Stimulated activated CD8-positive, alpha-beta memory T cell treated with anti-CD3 and anti-CD28 coated beads, Interleukin-15, amount 100 ng/mL, for 48 hours (primary cell): ENCODE results near the gene KCNK10.
A peak's percentile ranks its signal among the peaks of the same experiment; 100 is the strongest.

Experiments
- DNase-seq, 2 donors: peaks; one replicate each; pipeline ENCODE4 v3.0.0-alpha.2; 2020; ENCODE audit warnings: low read depth in 2 of 2

The KCNK10 gene

DNA sequence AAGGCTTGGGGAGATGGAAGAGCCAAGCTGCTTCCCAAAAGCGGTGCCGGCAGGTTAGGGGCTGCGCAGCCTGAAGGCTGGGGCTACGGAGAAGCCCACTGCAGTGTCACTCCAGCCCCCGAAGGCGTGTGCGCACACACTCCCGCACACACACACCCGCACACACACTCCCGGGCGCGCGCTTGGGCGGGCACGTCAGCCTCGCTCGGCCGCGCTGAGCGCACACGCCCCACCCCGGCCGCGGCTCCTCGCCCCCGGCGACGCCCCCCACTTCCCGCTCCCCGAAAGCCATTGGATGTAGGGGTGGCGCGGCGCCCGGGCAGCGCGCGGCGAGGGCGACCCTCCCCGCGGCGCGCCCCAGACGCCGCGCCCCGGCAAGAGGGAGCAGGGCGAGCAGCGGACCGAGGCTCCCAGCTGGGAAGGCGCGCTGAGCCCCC is at the start of gene KCNK10:
Gene KCNK10 (minus strand): TSS at position 184 of the 437 bp plus-strand sequence. CDS start 471 bp downstream, outside the sequence.
- no peak for DNase-seq

DNA sequence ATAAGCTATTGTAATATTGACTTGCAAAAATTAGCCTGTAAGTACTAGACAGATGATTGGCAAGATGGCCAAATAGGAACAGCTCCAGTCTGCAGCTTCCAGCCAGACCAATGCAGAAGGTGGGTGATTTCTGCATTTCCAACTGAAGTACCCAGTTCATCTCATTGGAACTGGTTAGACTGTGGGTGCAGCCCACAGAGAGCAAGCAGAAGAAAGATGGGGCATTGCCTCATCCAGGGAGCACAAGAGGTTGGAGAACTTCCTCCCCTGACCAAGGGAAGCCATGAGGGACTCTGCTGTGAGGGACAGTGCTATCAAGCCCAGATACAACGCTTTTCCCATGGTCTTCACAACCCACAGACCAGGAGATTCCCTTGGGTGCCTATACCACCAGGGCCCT is 46.4 kb upstream of the KCNK10 start:
- no peak for DNase-seq

DNA sequence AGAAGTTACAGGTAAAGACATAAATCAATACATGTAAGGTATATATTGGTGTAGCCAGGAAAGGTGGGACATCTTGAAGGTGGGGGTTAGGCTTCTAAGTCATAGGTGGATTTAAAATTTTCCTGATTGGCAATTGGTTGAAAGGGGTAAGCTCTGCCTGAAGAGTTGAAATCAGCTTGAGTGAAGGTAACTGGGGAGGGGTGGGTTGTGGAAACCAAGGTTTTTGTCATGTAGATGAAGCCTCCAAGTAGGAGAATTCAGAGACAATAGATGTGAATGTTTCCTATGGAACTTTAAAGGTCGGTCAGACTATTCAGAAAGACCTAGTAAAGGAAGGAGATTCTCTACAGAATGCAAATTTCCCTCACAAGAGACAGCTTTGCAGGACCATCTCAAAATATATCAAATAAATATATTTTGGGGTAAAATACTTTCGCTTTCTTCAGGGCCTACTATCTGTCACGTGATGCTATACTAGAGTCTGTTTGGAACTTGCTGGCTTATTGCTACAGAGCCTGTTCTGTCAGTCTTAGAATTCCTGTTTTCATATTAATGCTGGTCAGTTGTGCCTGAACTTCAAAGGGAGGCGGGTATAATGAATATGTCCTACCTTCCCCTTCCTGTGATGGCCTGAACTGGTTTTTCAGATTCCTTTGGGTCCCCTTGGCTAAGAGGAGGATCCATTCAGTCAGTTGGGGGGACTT is 41.8 kb upstream of the KCNK10 start:
- no peak for DNase-seq

GRCh38 chr14:88363644-88364043 is 40.6 kb upstream of the KCNK10 start:
- DNase-seq = no peak

DNA sequence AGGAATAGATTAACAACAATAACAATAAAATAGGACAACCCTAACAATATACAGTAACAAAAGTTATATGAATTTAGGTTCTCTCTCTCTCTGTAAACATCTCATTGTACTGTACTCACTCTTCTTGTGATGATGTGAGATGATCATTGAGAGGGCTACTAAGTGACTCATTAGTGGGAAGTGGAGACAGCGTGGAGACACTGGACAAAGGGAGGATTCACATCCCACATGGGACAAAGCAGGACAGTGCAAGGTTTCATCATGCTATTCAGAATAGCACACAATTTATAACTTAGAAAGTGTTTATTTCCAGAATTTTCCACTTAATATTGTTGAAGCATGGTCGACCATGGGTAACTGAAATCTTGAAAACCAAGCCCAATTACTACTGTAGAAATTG is 36.4 kb upstream of the KCNK10 start:
- no peak for DNase-seq

- no peak for DNase-seq
Measured at GRCh38 chr14:88354358-88354757, 31.3 kb upstream of the KCNK10 start.

DNA sequence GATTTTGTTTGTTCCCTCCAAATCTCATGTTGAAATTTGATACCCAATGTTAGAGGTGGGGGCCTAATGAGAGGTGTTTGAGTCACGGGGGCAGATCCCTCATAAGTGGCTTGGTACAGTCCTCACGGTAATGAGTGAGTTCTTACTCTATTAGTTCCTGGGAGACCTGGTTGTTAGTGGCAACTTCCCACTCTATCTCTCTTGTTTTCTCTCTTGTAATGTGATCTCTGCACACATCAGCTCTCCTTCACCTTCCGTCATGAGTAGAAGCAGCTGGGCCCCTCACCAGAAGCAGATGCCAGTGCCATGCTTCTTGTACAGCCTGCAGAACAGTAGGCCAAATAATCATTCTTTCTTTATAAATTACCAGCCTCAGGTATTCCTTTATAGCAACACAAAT is 29.6 kb upstream of the KCNK10 start:
- DNase-seq = no peak

DNA sequence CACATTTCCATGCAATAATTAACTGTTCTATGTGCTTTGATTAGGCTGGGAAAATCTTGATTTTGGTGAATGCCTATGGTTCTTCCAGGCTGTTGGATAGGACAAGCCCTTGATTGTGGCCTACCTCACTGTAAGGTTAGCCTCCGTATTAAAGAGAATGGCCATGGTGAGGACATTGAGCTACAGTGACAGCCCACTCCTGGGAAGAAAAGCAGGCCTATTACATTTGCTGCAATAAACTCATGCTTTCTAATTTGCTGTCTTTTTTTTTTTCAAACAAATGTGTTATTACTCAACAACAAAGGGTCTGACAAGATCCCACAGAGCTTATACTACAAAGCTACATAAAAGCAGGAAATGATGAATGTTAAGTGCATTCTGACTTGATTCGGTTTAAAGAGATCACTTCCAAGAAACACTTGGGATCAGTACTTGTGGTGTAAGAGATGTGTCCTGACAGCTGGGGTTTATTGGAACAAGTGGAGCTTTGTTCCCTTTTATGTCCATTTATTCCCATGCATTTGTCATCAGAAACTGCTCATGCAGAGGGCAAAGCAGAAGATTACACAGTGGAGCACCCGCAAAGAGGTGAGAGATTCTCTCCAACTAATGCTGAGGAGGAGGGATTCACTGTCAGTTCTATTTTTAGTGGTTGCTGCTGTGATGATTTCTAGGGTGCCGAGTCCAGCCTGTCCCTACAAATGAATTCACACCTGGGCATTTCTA is 29.1 kb upstream of the KCNK10 start:
- no peak for DNase-seq

GRCh38 chr14:88348546-88348945 is 25.5 kb upstream of the KCNK10 start:
- DNase-seq = no peak

- no peak for DNase-seq
Measured at GRCh38 chr14:88346048-88346639, 23.1 kb upstream of the KCNK10 start.

GRCh38 chr14:88342980-88343379 is 19.9 kb upstream of the KCNK10 start:
- DNase-seq = no peak

GRCh38 chr14:88340357-88340756 is 17.3 kb upstream of the KCNK10 start:
- no peak for DNase-seq

- no peak for DNase-seq
Measured at GRCh38 chr14:88333036-88333435, 10.0 kb upstream of the KCNK10 start.

GRCh38 chr14:88327497-88327896 is 4.4 kb upstream of the KCNK10 start:
- DNase-seq = no peak

- no peak for DNase-seq
Measured at GRCh38 chr14:88326352-88327103, 3.5 kb upstream of the KCNK10 start.

GRCh38 chr14:88325883-88326282 is 2.8 kb upstream of the KCNK10 start:
- DNase-seq = no peak

GRCh38 chr14:88324930-88325329 is 1.9 kb upstream of the KCNK10 start:
- DNase-seq = no peak

GRCh38 chr14:88324491-88324890 is 1.4 kb upstream of the KCNK10 start:
- DNase-seq = no peak

GRCh38 chr14:88323523-88324199 is 592 bp upstream of the KCNK10 start:
- DNase-seq = peak in 1 of 2 donors; percentile 4

DNA sequence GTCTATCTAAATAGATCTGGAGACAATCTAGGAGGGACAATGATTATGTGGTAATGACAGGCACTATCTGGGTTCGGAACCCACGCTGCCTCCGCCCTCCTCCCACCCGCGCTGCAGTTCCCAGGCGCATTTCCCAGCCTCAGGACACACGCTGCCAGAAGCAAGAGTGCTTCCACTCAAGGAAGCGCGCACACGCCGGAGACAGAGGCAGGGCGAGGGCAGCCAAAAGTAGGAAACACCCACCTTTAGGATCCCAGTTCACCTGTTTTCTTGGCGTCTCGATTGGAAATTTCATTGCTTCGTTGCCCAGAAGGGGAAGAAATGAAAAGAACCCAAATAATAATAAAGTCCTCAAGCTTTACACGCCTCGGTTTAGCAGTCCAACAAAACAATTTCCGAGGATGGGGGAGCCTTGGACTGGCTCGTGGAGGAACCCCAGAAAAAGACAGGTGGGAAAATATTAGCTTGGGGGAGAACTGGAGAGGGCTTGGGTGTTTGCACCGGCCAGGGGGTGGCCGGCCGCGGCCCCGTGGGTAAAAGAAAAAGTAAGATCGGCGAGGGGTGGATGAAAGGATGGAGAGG is 474 bp downstream of the KCNK10 start:
- no peak for DNase-seq
